Activated CD8-positive, alpha-beta memory T cell treated with anti-CD3 and anti-CD28 coated beads, Interleukin-2, amount 50 U/mL, for 1 hour (primary cell): ENCODE data around the gene PSD4.

Experiments
- DNase-seq: peaks from one replicate; pipeline ENCODE4 v3.0.0-alpha.2; 2020; ENCODE audit errors: extremely low read depth

The PSD4 gene

DNA sequence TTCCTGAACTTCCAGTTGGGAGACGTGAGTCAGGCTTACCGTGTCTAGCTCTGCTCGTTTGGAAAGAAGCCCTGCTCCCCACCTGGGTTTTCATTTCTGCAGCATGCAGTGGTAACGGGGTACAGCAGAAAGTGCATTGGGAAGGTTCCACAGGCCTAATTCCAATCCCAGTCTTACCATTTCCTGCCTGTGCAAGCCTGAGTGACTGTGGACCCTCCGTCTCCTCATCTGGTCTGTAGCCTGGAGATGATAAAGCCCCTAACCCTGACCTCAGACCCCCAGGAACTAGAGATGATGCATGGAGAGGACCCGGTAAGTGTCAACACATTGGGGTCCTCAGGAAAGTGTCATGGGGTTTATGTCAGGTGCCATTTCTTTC lies 5.8 kb upstream of the PSD4 start:
- no peak for DNase-seq

DNA sequence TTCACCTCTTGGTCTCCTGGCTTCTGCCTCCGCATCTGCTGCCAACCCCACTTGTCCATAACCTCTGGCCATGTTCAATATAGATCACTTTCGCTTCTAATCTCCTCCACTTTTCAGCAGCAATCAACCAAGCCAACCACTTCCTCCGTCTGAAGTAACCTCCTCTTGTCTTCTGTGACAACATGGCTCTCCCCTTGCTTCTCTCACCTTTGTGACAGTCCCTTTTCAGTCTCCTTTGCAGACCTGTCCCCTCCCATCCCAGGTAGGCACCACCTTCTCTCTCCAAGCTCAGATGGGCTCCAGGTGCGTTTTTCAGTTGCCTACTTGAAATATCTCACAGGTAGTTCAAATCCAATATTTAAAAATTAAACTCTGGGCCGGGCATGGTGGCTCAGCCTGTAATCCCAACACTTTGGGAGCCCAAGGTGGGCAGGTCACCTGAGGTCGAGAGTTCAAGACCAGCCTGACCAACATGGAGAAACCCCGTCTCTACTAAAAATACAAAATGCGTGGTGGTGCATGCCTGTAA lies 4.7 kb upstream of the PSD4 start:
- DNase-seq = no peak

DNA sequence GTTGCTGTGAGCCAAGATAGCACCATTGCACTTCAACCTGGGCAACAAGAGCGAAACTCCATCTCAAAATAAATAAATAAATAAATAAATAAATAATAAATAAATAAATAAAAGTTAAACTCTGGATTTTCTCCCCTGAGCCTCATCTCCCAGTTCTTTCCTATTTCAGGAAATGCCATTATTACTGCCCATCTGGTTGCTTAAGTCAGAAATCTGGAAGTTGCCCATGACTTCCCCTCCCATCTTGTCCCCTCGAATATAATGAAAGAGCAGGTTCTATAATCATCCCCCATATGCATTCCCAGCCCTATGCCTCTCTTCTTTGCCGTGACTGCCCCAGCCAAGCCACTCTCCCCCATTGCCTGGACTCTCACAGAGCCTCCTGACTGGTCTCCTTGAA lies 4.2 kb upstream of the PSD4 start:
- DNase-seq = no peak

DNA sequence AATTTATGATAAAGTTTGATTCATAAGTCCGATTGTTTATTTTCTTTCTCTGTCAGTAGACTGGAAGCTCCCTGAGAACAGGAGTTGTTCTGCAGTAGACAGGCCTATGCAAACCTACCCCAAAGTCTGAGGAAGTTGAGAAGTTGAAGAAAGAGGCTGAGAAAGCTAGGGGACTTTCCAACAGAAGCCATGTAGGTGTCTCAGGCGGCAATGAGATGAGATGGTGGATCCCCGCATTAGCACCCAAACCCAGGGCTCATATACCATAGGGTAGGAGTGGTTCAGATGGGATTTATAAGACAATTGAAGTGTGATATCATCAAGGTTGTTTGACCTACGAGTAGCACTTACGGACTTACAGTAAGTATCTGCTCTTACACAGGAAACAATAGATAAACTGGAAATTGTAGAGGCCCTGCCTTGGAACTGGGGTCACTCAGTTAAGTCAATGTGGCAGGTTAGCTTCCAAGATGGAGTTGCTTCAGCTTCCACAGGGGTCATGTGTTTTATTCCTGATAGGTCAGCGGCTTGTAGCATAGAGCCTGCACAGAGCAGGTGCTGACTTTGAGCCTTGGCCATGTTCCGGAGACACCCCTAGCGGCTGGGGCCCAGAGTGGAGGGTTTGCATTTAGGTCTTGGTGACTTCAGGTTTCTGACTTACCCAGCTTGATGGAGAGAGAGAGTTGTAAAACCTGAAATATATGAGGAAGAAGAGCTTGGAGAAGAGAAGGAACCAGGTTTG lies 2.3 kb upstream of the PSD4 start:
- no peak for DNase-seq

DNA sequence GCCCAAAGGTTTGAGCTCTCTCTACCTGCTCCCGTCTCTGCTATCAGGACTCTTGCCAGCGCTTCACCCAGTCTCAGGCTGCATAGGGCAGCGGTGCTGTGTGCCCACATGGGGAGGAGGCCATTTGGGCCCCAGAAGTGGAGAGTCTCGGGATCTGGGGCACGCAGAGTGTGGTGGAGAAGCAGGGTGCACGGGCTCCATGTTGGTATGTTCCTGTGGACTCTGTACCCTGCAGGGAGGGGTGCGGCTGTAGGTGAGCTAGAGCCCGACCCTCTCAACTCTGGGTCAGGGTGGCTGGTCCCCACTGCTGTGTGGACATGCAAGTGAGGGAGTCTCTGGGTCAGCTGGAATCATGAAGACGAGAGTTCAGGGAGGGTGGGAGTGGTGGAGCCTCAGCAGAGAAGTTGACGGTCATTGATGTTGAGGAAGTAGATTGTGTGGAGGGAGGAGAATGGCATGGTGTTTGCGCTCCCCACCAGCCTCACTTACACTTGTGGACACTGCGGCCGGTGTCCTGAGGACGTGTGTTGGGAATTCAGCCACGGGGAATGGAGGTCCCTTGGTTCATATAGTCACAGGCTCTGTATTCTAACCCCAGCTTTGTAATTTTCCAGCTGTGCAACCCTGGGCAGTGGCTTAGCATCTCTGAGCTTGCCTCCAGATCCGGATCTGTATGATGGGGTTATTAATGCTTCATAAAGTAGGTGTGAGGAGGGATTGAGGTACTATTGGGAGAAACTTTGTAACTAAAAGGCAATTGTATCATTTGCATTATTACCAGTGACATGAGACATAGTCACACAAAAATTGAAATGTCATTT lies 840 bp upstream of the PSD4 start:
- no peak for DNase-seq

DNA sequence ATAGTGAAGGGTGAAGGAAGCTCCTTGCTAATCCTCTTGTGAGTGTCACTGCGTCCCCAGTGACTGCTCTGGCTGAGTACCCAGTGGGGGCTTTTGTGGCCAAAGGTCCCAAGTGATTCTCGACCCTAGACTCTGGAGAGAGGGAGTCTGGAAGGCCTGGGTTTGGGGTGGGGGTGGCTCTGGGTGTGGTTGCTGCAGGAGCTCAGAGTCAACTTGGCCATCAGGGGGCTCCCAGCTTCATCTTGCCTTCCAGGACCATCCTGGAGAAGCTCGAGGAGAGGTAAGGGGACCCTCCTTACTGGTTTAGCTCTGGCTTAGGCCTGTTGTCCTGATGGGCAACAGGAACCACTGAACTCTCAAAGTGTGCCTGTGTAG lies 592 bp downstream of the PSD4 start:
- no peak for DNase-seq

DNA sequence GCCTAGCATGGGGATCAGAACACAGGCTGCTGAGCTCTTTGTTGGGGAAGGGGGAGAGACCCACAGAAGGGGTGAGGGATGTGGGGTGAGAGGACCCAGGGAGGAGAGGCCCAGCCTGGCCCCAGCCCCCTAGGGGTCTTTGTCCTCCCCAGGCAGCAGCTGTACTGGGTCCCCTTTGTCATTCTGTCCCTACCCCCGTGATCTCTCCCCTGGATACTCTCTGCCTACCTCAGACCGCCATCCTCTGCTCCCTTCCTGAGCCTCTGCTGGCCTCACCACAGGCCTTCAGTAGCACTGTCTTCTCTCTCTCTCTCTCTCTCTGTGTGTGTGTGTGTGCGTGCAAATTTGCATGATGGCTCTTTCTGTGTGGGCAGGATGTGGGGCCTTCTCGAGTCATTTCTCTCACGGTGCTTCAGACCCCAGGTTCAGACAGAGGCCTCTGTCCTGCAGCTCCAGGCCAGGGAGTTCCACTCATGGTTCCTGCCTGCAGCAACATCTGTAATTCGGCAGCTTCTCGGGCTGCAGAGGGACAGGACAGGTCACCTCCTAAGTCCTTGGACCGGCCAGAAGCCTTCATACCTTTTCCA lies 1.4 kb downstream of the PSD4 start:
- DNase-seq = no peak

DNA sequence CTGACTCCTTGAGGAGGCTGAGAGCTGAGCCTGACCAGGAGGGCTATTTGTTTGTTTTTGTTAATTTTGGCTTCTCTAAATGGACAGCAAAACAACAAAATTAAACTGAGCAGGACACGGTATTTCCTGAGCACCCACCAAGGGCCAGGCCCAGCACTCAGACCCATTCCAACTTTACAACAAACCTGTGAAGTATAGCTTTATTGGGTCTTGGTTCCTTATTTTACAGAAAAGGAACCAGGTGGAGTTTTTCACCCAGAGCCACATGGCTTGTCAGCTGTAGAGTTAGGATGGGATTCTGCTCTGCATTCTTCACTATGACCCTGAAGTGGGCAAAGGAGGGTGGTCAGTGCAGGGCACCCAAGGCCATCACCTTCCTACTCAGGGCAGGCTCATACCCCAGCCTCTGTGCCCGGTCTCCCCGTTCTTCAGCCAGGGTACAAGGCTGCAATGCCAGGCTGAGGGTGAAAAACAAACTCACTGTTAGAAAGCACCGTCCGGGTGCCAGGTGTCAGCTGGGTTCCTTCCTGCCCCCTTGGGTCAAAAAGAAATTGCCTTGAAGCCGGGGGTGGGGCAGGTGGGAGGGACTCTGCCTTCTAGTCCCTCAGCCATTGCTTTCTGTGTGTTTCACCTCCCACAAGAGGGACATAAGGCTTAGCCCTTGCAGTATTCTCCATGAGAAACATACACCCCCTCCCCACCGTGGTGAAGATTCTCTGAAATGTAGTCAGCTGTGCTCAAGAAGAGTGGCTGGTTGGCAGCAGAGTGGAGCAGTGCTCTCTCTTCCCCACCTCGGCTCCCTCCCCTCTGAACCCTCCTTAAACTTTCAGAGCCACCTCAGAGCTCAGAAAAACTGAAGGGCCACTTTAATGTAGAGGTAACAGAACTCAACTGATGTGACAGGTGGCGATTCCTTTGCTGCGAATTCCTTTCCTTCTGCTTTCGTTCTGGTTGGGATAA lies 2.2 kb downstream of the PSD4 start:
- no peak for DNase-seq

DNA sequence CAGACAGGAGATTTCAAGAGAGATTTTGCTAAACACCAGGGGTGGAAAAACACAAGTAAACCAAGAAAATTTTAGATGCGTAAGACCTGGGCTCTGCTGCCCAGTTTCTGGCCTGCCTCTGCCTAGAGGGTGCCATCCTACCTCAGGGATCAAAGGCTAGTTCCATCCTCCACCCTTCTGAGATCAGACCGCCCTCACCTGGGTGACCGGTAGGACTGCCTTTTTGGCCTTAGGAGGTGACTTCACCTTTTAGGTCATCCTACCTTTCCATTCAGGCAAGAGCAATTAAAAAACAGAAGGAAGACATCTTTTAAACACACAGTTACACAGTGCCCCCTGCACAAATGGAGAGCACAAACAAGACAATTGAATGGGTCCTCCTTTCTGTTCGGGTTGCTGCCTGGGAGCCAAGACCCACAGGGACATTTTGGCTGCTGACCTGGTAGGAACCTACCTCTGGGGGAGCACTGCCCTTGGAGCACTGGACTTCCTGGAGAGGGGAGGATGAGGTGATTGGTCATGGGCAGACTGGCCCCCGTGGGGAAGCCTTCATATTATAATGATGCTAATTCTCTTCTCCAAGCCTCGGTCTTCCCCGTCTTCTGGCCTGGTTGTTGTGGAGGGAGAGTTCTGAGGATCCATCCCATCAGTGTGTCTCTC lies 3.1 kb downstream of the PSD4 start:
- no peak for DNase-seq

DNA sequence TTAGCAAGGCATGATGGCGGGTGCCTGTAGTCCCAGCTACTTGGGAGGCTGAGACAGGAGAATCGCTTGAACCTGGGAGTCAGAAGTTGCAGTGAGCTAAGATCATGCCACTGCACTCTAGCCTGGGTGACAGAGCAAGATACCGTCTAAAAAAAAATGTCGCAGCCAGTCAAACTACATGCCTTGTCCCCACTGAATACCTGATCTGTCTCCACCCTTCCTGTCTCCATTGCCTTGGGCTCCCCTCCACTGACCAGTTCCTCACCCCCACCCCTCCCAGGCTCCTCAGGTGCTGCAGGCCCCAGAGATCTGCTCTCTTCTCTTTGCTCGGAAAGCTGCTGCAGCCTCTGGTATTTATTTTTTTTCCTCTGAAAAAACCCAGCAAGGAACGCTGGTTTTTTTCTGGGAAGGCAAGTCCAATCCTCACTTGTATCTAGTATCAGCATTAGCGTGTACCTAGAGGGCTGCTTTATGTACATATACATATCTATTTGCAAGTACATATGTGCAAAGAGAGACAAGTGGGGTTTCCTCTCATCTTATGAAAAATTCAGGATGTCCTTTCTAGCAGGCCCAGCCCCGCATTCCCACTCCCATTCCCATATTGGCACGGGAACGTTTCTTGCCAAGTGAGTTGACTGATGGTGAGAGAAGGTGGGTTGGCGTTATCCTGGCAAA lies 4.4 kb downstream of the PSD4 start:
- no peak for DNase-seq

DNA sequence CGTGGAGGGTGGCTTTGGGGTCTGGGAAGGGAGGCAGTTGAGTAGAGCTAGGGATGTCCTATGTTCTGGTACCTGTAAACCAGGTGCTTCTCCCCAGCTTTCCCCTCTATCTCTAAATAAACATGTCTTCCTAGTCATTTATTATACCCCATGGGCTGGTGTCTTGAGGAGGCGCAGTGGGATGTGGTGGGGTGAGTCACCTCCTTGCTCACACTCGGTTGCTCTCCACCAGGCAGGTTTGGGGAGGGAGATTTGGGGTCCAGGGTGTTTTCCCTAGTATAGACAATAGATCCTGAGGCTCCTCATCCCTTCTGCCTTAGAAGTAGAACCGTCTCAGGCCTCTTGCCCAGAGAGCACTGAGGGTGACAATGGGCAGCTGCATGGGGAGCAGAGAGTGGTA lies 5.1 kb downstream of the PSD4 start:
- no peak for DNase-seq

DNA sequence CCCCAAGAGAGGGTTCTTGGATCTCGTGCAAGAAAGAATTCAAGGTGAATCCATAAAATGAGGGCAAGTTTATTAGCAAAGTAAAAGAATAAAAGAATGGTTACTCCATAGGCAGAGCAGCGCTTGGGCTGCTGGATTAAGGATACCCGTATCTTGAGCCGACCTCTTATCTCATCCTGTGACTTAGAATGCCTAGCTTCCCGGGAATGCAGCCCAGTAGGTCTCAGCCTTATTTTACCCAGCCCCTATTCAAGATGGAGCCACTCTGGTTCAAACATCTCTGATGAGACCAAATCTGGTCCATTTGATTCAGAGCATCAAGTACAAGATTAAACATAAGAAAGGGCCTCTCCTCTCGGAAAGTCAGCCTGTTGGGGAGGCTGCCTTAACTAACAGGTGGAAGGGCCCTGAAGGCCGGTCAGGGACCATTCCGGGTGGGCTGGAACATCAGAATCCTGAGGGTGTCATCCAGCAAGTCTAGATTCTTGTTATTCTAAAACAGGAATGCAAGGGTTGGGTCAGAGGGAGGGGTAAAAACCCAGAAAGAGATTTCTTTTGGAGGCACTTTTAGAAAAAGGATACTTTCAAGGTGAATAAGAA lies 5.8 kb downstream of the PSD4 start:
- DNase-seq = no peak

DNA sequence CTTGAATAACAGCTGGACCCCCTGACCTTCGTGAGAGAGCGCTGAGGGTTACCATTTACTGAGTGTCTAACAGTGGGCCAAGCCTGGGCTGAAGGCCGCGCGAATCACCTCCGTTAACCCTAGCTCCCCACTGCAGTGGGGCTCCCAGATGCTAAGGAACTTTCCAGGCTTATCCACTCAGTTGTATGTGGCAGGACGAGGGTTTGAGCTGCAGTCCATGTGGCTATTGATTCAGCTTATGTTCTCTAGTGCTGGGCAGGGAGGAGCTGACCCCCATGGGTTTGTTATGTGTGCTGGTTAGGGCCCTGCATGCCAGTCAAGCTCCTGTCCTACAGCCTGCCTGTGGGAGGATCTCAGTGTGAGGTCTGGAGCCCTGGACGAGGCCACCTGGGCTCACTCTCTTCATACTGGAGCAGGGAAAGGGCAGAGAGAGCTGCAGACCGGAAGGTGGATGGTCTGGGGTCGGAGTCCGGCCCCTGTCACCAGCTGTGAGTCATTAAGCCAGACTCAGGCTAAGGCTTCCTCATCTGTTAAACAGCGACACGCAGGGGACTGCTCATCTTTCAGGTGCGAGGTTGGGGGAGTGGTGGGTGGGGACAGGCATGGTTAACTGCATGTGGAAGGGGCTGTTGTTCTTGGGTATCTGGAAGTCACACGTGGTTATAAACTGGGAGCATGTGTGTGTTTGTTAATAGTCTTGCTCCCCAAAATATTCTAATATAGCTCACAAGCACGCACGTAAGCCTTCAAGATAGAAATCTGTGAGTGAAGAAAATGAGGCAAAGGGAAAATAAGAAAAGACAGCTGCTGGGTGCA lies 6.6 kb downstream of the PSD4 start:
- no peak for DNase-seq

DNA sequence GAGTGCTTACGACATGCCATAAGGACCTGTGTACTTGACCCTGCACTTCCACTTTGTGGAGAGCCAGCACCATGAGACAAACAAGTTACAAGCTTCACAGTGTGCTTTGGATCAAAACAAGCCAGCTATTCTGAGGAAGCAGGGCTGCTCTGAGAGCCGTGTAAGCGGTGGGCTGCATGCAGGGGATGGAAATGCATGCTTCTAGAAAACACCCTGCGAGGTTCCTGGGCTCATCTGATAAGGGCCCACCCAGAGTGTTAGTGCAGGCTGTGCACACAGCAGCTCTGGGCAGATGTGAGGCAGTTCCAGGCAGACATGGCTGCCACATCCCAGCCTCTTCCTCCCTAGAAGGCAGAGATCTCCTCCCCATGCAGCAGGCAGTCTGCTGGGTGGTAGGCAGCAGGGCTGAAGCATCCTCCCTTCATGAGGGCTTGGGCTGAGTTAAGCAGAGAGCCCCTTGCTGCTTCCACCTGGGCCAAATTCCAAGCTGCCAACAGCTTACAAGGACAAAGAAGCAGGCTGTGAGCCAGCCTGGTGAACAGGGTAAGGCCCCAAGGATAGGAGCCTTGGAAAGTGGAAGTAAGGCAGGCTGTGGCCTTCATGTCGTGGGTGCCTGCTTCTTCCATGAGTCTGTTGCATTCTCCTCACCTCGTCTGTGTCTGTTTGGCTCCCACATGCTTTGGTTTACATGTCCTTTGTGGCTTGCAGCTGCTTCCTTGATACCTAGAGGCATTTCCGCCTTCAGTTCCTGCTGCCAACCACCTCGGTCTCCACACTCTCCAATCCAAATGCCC lies 7.7 kb downstream of the PSD4 start:
- no peak for DNase-seq

DNA sequence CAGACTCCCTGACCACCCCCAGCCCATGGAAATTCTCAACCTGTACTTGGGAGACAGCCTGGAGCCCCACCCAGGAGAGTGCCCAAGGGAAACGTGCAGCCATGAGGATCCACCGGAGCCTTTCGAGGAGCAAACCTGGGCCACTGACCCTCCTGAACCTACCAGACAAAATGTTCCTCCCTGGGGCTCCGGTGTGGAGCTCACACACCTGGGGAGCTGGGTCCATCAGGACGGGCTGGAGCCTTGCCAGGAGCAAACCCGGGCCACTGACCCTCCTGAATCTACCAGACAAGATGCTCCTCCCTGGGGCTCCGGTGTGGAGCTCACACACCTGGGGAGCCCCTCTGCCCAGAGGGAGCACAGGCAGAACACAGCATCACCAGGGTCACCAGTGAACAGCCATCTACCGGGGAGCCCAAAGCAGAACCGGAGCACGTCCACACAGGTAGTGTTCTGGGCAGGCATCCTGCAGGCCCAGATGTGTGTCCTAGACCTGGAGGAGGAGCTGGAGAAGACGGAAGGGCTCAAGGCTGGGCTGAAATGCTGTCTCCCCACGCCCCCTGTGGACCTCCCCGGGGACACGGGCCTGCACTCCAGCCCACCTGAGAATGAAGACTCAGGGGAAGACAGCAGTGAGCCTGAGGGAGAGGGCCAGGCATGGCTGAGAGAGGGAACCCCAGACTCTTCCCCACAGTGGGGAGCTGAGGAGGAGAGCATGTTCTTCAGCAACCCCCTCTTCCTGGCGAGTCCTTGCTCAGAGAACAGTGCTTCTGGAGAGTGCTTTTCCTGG lies 8.9 kb downstream of the PSD4 start:
- DNase-seq = no peak

DNA sequence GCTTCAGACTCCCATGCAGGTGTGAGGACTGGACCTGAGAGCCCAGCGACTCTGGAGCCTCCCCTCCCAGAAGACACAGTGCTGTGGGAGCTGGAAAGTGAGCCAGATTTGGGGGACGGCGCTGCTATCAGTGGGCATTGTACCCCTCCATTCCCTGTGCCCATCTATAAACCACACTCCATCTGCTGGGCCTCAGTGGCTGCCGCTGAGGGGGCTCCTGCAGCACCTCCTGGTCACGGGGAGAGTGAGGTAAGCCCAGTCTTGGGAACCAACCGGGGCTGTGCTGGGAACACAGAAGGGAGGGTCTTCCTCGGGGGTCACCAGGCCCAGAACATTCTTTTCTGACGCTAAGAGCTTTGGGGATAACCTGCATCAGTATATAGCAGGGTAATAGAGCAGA lies 9.5 kb downstream of the PSD4 start:
- DNase-seq = no peak

DNA sequence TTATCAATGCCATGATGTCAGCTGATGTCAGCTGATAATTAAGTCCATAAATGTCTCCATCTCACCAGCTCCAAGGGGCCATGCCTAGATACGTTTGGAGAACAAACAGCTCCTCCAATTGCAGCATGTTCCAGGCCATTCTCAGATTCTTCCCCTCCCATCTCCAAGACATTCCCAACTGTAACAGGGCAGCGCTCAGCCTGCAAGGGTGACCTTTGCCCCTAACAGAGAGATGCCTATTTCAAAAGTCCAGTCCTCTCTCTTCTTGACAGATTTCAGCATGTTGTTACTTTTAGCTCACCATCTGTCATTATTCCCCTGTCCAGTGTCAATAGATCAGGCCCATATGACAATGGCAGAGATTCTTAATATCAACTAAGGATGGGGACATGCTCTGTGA lies 9.9 kb downstream of the PSD4 start:
- no peak for DNase-seq
